ENCODE results near the gene DLGAP1. TPM values are rescaled to one million over a fixed set of nuclear protein-coding genes. Genes with fewer than 3 reads are reported as not detected.

The DLGAP1 gene
- total RNA-seq, 1 experiment from 2014 or later, result 0.39 TPM

DNA sequence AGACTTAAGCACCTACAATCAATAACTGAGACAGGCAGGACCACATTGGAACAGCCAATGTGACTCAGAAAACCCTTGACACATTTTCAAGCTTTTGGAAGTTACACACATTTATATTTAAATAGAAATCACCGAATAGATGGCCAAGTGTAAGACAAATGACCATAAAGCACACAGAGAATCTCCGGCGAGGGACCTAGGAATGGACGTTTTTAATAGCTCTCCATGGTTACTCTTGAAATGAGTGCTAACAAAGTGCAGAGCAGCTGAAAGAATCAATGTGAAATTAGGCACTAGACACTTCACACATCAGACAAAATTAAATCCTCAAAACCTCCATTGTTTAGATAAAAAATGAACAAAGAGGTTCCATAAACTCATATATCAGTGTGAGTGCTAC lies 376.9 kb downstream of the DLGAP1 start:
- intact Hi-C loops (cut with micrococcal nuclease), result no loop called here
- Histone ChIP-seq H3K9me2 (ENCODE audit: insufficient read depth) (no peaks in the 10 kb centered on the region), H3K4me2 (ENCODE audit: low read length) (no peak overlapping the region), H3K9me3 (ENCODE audit: control insufficient read depth in 1 of 2, insufficient read depth in 1 of 2, low read depth in 1 of 2, low read length in 2 of 2) (no peaks in the 10 kb centered on the region), H3K9ac (ENCODE audit: low read length) (no peak overlapping the region), H3K4me1 (ENCODE audit: control insufficient read depth in 1 of 2, insufficient read depth in 2 of 2, low read length in 2 of 2) (no peaks in the 10 kb centered on the region), H3K27ac (ENCODE audit: low read depth, low read length) (no peak overlapping the region), H3K79me2 (ENCODE audit: insufficient read depth, low read length) (no peaks in the 10 kb centered on the region), H3K27me3 (ENCODE audit: insufficient read depth, low read length) (no peaks in the 10 kb centered on the region), H4K20me1 (ENCODE audit: insufficient read depth) (no peaks in the 10 kb centered on the region), H3K4me3 (replicated peaks in 1 of 2; ENCODE audit: low read depth in 1 of 2, low read length in 2 of 2) (no peak overlapping the region), H2AFZ (ENCODE audit: low read depth, low read length, poor library complexity, severe bottlenecking) (no peak overlapping the region), H3K36me3 (ENCODE audit: control insufficient read depth in 1 of 2, insufficient read depth in 2 of 2, low read length in 2 of 2) (no peaks in the 10 kb centered on the region)
- RAD21 ChIA-PET (ENCODE audit: low non-redundant PET in 1 of 2, low total read pairs in 2 of 2, uncharacterized antibody in 2 of 2, unreplicated experiment in 2 of 2), result no interaction called here
- no peak for DNase-seq (ENCODE audit: low read depth, low spot score)
- CTCF ChIA-PET, result no interaction called here
- POLR2A ChIA-PET, result no interaction called here
- no peak for ATAC-seq
- no TSS peak for BruUV-seq (replicated peaks)
- TF ChIP-seq EGR1 (IDR thresholded peaks at IDR 0.05; ENCODE audit: low read depth), result no peak
- TF ChIP-seq CBX3 (IDR thresholded peaks at IDR 0.05; ENCODE audit: low read depth), result no peak
- TF ChIP-seq SP1 (IDR thresholded peaks at IDR 0.05; ENCODE audit: low read depth), result no peak
- no peak for TF ChIP-seq ZBTB33 (IDR thresholded peaks at IDR 0.05; ENCODE audit: extremely low read depth, insufficient replicate concordance, low read length)
- TF ChIP-seq POLR2A (IDR thresholded peaks at IDR 0.05; ENCODE audit: borderline replicate concordance, extremely low read depth, insufficient read depth, insufficient read length), result no peak
- no peak for TF ChIP-seq TCF7L2 (IDR thresholded peaks at IDR 0.05; ENCODE audit: borderline replicate concordance, extremely low read depth, insufficient read depth, insufficient read length)
- TF ChIP-seq POLR2AphosphoS5 (IDR thresholded peaks at IDR 0.05; ENCODE audit: low read depth, low read length), result no peak
- TF ChIP-seq YY1 (IDR thresholded peaks at IDR 0.05; ENCODE audit: extremely low read depth, insufficient replicate concordance, low read depth, low read length), result no peak
- no peak for TF ChIP-seq JUND (IDR thresholded peaks at IDR 0.05)
- TF ChIP-seq ZFX (IDR thresholded peaks at IDR 0.05), result no peak
- TF ChIP-seq ATF3 (IDR thresholded peaks at IDR 0.05), result no peak
- TF ChIP-seq SRF (IDR thresholded peaks at IDR 0.05; ENCODE audit: low read depth), result no peak
- TF ChIP-seq ZNF274 (IDR thresholded peaks at IDR 0.05; ENCODE audit: low read depth, low read length), result no peak
- no peak for TF ChIP-seq SIN3A (IDR thresholded peaks at IDR 0.05; ENCODE audit: low read depth)
- TF ChIP-seq EZH2phosphoT487 (IDR thresholded peaks at IDR 0.05; ENCODE audit: borderline replicate concordance), result no peak
- no peak for TF ChIP-seq ELF1 (IDR thresholded peaks at IDR 0.05; ENCODE audit: borderline replicate concordance, low read depth)
- TF ChIP-seq, protein P1, sequence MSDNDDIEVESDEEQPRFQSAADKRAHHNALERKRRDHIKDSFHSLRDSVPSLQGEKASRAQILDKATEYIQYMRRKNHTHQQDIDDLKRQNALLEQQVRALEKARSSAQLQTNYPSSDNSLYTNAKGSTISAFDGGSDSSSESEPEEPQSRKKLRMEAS (IDR thresholded peaks at IDR 0.05), result no peak
- TF ChIP-seq RAD21 (IDR thresholded peaks at IDR 0.05; ENCODE audit: low read depth), result no peak

Data from HCT116 (cell line).